ENCODE data around the gene SPNS2. TPM values are rescaled to one million over a fixed set of nuclear protein-coding genes. Genes with fewer than 3 reads are reported as not detected.

Gene SPNS2
- total RNA-seq, 1 experiment from 2014 or later: 1.6 TPM

GRCh38 chr17:4538236-4539002 is 39.7 kb downstream of the SPNS2 start:
- no peaks in the 10 kb centered on the region for H3K27me3 ChIP-seq (ENCODE audit: insufficient read depth, low read length)
- H3K4me2 ChIP-seq (ENCODE audit: low read length): no peak overlapping the region
- TF ChIP-seq FOSL1 (IDR thresholded peaks at IDR 0.05; ENCODE audit: low read depth): no peak
- TF ChIP-seq ZBTB33 (IDR thresholded peaks at IDR 0.05; ENCODE audit: extremely low read depth, insufficient replicate concordance, low read length): no peak
- no peak for TF ChIP-seq MAX (IDR thresholded peaks at IDR 0.05)
- TF ChIP-seq CBX3 (IDR thresholded peaks at IDR 0.05; ENCODE audit: low read depth): no peak
- TF ChIP-seq EGR1 (IDR thresholded peaks at IDR 0.05; ENCODE audit: low read depth): no peak
- no peak for TF ChIP-seq SP1 (IDR thresholded peaks at IDR 0.05; ENCODE audit: low read depth)
- no peak for TF ChIP-seq ZFX (IDR thresholded peaks at IDR 0.05)
- no peak for TF ChIP-seq ELF1 (IDR thresholded peaks at IDR 0.05; ENCODE audit: borderline replicate concordance, low read depth)
- TF ChIP-seq TCF7L2 (IDR thresholded peaks at IDR 0.05; ENCODE audit: borderline replicate concordance, extremely low read depth, insufficient read depth, insufficient read length): no peak
- TF ChIP-seq YY1 (IDR thresholded peaks at IDR 0.05; ENCODE audit: extremely low read depth, insufficient replicate concordance, low read depth, low read length): no peak
- no peak for TF ChIP-seq ZNF274 (IDR thresholded peaks at IDR 0.05; ENCODE audit: low read depth, low read length)
- TF ChIP-seq SRF (IDR thresholded peaks at IDR 0.05; ENCODE audit: low read depth): no peak
- TF ChIP-seq POLR2A (IDR thresholded peaks at IDR 0.05; ENCODE audit: borderline replicate concordance, extremely low read depth, insufficient read depth, insufficient read length): no peak
- no peak for TF ChIP-seq ATF3 (IDR thresholded peaks at IDR 0.05)
- no peak for TF ChIP-seq POLR2AphosphoS5 (IDR thresholded peaks at IDR 0.05; ENCODE audit: low read depth, low read length)
- TF ChIP-seq SIN3A (IDR thresholded peaks at IDR 0.05; ENCODE audit: low read depth): no peak
- H3K9ac ChIP-seq (ENCODE audit: low read length): no peak overlapping the region
- intact Hi-C loops (cut with micrococcal nuclease): no loop called here
- H3K9me2 ChIP-seq (ENCODE audit: insufficient read depth): no peaks in the 10 kb centered on the region
- H3K27ac ChIP-seq (ENCODE audit: low read depth, low read length): no peak overlapping the region
- peaks cover 8 to 15% of the 10 kb centered on the region in 2 experiments; a peak in 3 of 4 replicates for H3K4me1 ChIP-seq (ENCODE audit: control insufficient read depth in 1 of 2, insufficient read depth in 2 of 2, low read length in 2 of 2)
- H2AFZ ChIP-seq (ENCODE audit: low read depth, low read length, poor library complexity, severe bottlenecking): no peak overlapping the region
- CTCF ChIA-PET: interaction anchor here (1.5 kb wide), 1 partner anchor 28 kb away, joined by 5 read pairs; no protein-coding TSS in a partner anchor
- H4K20me1 ChIP-seq (ENCODE audit: insufficient read depth): no peaks in the 10 kb centered on the region; the same call in 1 of the 2 replicates
- H3K36me3 ChIP-seq (ENCODE audit: control insufficient read depth in 1 of 2, insufficient read depth in 2 of 2, low read length in 2 of 2): peaks cover 19 to 38% of the 10 kb centered on the region in 2 experiments; a peak in 3 of 4 replicates
- H3K9me3 ChIP-seq (ENCODE audit: control insufficient read depth in 1 of 2, insufficient read depth in 1 of 2, low read depth in 1 of 2, low read length in 2 of 2): no peaks in the 10 kb centered on the region
- POLR2A ChIA-PET: no interaction called here
- DNase-seq (ENCODE audit: low read depth, low spot score) (no peak), ATAC-seq (no peak)
- H3K79me2 ChIP-seq (ENCODE audit: insufficient read depth, low read length): no peaks in the 10 kb centered on the region; the same call in 1 of the 2 replicates
- no TSS peak for BruUV-seq (replicated peaks)
- RAD21 ChIA-PET (ENCODE audit: low non-redundant PET in 1 of 2, low total read pairs in 2 of 2, uncharacterized antibody in 2 of 2, unreplicated experiment in 2 of 2): no interaction called here
- no peak overlapping the region for H3K4me3 ChIP-seq (replicated peaks in 1 of 2; ENCODE audit: low read depth in 1 of 2, low read length in 2 of 2)

Measured in HCT116 (cell line).